ENCODE measurements around the gene TNPO3.

TNPO3 gene

DNA sequence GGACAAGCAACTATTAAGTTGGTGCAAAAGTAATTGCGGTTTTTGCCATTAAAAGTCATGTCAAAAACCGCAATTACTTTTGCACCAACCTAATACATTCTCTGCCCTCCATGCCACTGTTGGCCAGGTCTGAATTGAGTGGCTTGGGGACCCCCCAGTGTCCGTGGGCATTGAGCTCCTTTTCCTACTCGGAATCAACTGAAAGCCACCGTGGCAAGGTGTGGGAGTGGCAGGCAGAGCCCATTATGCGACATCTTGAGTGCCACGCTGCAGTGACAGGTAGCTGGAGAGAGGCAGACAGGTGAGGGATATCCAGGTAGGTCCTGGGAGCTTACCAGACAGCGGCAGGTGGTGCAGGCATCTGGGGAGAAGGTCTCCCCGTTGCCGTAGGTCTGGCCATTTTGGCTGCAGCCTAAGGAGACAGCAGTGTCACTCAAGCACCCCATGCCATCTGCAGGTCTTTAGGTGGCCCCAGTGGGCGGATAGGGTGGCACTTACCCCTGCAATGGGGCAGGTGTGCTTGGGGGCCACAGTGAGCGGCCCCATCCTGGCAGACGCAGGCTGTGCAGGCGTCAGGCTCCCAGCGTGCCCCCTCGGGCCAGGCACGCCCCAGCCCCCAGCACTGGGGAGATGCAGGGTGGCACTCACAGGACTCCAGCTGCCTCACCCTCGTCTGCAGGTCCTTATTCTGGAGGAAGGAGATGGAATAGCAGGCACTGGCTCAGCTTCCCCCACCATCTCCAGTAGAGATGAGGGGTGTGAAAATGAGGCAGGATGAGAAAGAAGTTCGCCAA lies 147.9 kb downstream of the TNPO3 start:
- no peak for DNase-seq (ENCODE audit: low spot score)

DNA sequence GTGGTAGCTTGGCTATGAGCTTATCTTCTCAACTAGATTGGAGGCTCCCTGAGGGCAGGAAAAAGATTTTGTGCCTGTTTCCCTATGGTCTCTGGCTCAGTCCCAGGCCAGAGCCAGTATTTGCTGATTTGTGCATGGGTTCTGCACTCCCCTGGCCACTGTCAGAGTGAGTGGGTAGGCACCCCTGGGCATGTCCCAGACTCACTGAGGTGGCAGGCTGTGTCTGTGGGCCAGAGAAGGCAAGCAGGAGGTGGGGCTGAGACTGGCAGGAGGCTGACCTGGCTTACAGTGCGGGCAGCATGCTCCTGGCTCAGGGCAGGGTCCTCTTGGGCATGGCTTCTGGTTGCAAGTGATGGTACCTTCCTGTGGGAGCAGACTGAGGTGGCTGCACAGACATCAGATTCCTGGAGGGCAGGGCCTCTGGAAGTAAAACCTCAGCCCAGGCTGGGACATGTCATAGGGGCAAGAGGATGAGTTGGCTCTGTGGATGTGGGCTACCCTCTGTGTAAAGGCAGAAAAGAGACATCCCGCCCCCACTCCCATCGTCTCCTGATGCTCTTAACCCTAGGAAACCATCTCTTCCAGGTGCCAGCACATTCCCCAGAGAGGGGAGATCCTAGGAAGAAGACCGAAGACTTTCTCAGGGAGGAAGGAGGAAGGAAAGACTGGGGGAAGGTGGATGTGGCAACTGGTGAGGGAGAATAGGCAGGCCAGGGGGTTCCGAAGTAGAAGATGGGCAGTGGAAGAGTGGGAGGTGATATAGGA lies 148.7 kb downstream of the TNPO3 start:
- no peak for DNase-seq (ENCODE audit: low spot score)

DNA sequence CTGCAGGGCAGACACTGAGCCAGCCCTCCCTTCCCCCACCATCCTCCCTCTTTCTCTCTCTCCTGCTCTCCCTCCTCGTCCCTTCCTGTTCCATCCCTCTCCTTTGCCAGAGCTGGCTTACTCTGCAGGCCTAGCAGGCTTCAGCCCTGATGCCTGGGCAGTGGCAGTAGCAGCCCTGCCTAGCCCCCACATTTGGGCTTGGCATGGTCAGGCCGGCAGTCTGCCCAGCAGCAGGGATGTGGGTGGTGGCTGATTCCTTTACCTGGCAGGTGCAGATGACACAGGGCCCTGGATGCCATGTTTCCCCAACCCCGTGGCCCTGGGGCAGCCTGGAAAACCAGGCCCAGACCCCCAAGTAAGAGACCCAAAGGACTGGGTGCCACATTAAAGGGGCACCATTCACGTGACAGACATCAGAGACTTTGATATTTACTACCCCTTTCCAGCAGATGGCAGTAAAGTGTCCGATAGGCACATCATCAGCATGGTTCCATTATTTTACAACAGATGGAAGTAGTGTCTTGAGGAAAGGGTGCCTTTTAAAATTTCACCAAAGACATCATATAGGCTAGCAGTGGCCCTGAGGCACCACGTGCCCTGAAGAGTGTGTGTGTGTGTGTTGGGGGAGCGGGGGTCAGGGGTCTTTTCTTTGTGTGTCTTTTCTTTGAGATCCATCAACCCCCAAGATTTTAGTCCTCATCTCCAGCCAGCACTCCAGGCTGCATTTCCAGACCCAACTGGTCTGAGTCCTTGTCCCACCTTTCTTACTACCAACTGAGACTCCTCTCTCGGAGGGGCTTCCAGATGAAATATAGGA lies 150.3 kb downstream of the TNPO3 start:
- DNase-seq (ENCODE audit: low spot score) = peak; percentile 74

All from D341Med (cell line).